HCT116 (cell line): Measurements from ENCODE around the gene MRPL50. TPM values are rescaled to one million over a fixed set of nuclear protein-coding genes. Genes with fewer than 3 reads are reported as not detected.

Experiments
- ATAC-seq: fragments of 200-7000 bp; cut with Tn5 transposase; 2 replicates; pipeline ENCODE4 v1.9.1; 2020; ENCODE audit warnings: mild to moderate bottlenecking, moderate library complexity
- BruUV-seq: library from RNA; stranded (reverse); fragments of 400-500 nt; replicated peaks from 2 replicates; lab custom pipeline; 2021; lab: Mats Ljungman, UMichigan
- CTCF ChIA-PET: fragments of 300-600 bp; sonication (Branson Sonifier 250); formaldehyde crosslinking; loops from one replicate; lab custom pipeline; 2021; ENCODE audit warnings: antibody characterized with exemption; lab: Charles Lee
- POLR2A ChIA-PET: fragments of 300-600, 350-600 bp; sonication (Branson Sonifier 250); formaldehyde crosslinking; loops from one replicate; lab custom pipeline; 2021; ENCODE audit warnings: antibody characterized with exemption; lab: Charles Lee
- RAD21 ChIA-PET, 2 experiments: fragments of 300-600 bp; sonication (Branson Sonifier 250); formaldehyde crosslinking; loops; one replicate each; lab custom pipeline; 2023; ENCODE audit warnings: low total read pairs in 2 of 2; ENCODE audit not compliant: uncharacterized antibody in 2 of 2, unreplicated experiment in 2 of 2, low non-redundant PET in 1 of 2; lab: Charles Lee
- DNase-seq: peaks from one replicate; pipeline ENCODE4 v3.0.0-alpha.2; 2010; ENCODE audit warnings: low read depth, low spot score
- H2AFZ ChIP-seq: fragments of 200-600 bp; shearing (Covaris generic), sonication (generic); 2 replicates; pipeline ENCODE4 v1.6.1; 2017; ENCODE audit warnings: low read depth, mixed run types, mixed read lengths, antibody characterized with exemption, low read length; ENCODE audit not compliant: poor library complexity, severe bottlenecking
- H3K27ac ChIP-seq: 2 replicates; pipeline ENCODE4 v1.5.1; 2012; ENCODE audit warnings: low read depth, low read length
- H3K27me3 ChIP-seq: fragments of 200-600 bp; sonication (generic); 2 replicates; pipeline ENCODE4 v1.6.1; 2016; ENCODE audit warnings: mixed run types, low read length, mixed read lengths; ENCODE audit not compliant: insufficient read depth
- H3K36me3 ChIP-seq, 2 experiments: fragments of 200-500 bp in 1 of 2; fragments of 200-600 bp in 1 of 2; sonication (Bioruptor generic) in 1 of 2; sonication (generic) in 1 of 2; 2 replicates each; pipeline versions ENCODE4 v1.5.1 to v1.6.1; 2014 to 2016; ENCODE audit warnings: low read length in 2 of 2, inconsistent platforms in 1 of 2, mixed read lengths in 1 of 2, mixed run types in 1 of 2; ENCODE audit not compliant: insufficient read depth in 2 of 2, control insufficient read depth in 1 of 2
- H3K4me1 ChIP-seq, 2 experiments: fragments of 200-600 bp in 1 of 2; sonication (generic) in 1 of 2; 2 replicates each; pipeline versions ENCODE4 v1.5.1 to v1.6.1; 2012 to 2017; ENCODE audit warnings: low read length in 2 of 2, inconsistent platforms in 1 of 2, mild to moderate bottlenecking in 1 of 2, mixed read lengths in 1 of 2, mixed run types in 1 of 2, moderate library complexity in 1 of 2; ENCODE audit not compliant: insufficient read depth in 2 of 2, control insufficient read depth in 1 of 2
- H3K4me2 ChIP-seq: fragments of 200-600 bp; sonication (generic); 2 replicates; pipeline ENCODE4 v1.6.1; 2017; ENCODE audit warnings: mixed run types, low read length, mixed read lengths
- H3K4me3 ChIP-seq, 2 experiments: fragments of 200-600 bp in 1 of 2; sonication (generic) in 1 of 2; replicated peaks in 1 of 2; 2 replicates each; pipeline ENCODE4 v1.5.1; 2011 to 2016; ENCODE audit warnings: low read length in 2 of 2, control low read depth in 1 of 2, low read depth in 1 of 2, mild to moderate bottlenecking in 1 of 2, mixed read lengths in 1 of 2, mixed run types in 1 of 2
- H3K79me2 ChIP-seq: fragments of 200-600 bp; sonication (generic); 2 replicates; pipeline ENCODE4 v1.6.1; 2017; ENCODE audit warnings: mild to moderate bottlenecking, mixed run types, low read length, moderate library complexity, mixed read lengths; ENCODE audit not compliant: insufficient read depth
- H3K9ac ChIP-seq: fragments of 200-600 bp; sonication (generic); 2 replicates; pipeline ENCODE4 v1.6.1; 2016; ENCODE audit warnings: low read length, mixed read lengths
- H3K9me2 ChIP-seq: fragments of 200-600 bp; sonication (generic), shearing (Covaris generic); 2 replicates; pipeline ENCODE4 v1.6.1; 2017; ENCODE audit warnings: mixed run types, mild to moderate bottlenecking, moderate library complexity; ENCODE audit not compliant: insufficient read depth
- H3K9me3 ChIP-seq, 2 experiments: fragments of 200-500 bp in 1 of 2; fragments of 200-600 bp in 1 of 2; sonication (Bioruptor generic) in 1 of 2; sonication (generic) in 1 of 2; 2 replicates each; pipeline ENCODE4 v1.6.1; 2014 to 2017; ENCODE audit warnings: low read length in 2 of 2, mixed read lengths in 2 of 2, inconsistent platforms in 1 of 2, low read depth in 1 of 2, mild to moderate bottlenecking in 1 of 2, mixed run types in 1 of 2, moderate library complexity in 1 of 2; ENCODE audit not compliant: control insufficient read depth in 1 of 2, insufficient read depth in 1 of 2
- H4K20me1 ChIP-seq: fragments of 200-600 bp; sonication (generic), shearing (Covaris generic); 2 replicates; pipeline ENCODE4 v1.6.1; 2017; ENCODE audit warnings: mixed run types, mild to moderate bottlenecking, moderate library complexity; ENCODE audit not compliant: insufficient read depth
- CBX3 ChIP-seq: IDR thresholded peaks from 2 replicates; pipeline ENCODE4 v1.6.1; 2012; ENCODE audit warnings: low read depth
- CTCF ChIP-seq, 3 experiments: fragments of 200-600 bp in 1 of 3; sonication (generic) in 1 of 3; IDR thresholded peaks in 2 of 3; conservative IDR thresholded peaks in 1 of 3; 2 replicates each; pipeline ENCODE4 v1.5.1; 2012 to 2017; ENCODE audit warnings: low read depth in 2 of 3, low read length in 2 of 3, antibody characterized with exemption in 1 of 3, borderline replicate concordance in 1 of 3, control low read depth in 1 of 3, mild to moderate bottlenecking in 1 of 3, mixed read lengths in 1 of 3, mixed run types in 1 of 3, moderate library complexity in 1 of 3; ENCODE audit not compliant: insufficient read depth in 1 of 3
- EGR1 ChIP-seq: IDR thresholded peaks from 2 replicates; pipeline ENCODE4 v1.6.1; 2012; ENCODE audit warnings: low read depth
- ELF1 ChIP-seq: IDR thresholded peaks from 2 replicates; pipeline ENCODE4 v1.6.1; 2012; ENCODE audit warnings: low read depth, borderline replicate concordance
- EZH2 ChIP-seq: fragments of 200-600 bp; sonication (generic); IDR thresholded peaks from 2 replicates; pipeline ENCODE4 v1.6.1; 2017; ENCODE audit warnings: antibody characterized with exemption, mixed run types
- EZH2phosphoT487 ChIP-seq: fragments of 200-600 bp; IDR thresholded peaks from 2 replicates; pipeline ENCODE4 v1.6.1; 2018; ENCODE audit warnings: antibody characterized with exemption, borderline replicate concordance
- JUND ChIP-seq: IDR thresholded peaks from 2 replicates; pipeline ENCODE4 v1.6.1; 2012
- POLR2A ChIP-seq: IDR thresholded peaks from 2 replicates; pipeline ENCODE4 v1.7.0; 2011; ENCODE audit warnings: borderline replicate concordance; ENCODE audit not compliant: insufficient read depth, insufficient read length; ENCODE audit errors: extremely low read depth
- POLR2AphosphoS5 ChIP-seq: IDR thresholded peaks from 2 replicates; pipeline ENCODE4 v1.6.1; 2011; ENCODE audit warnings: mild to moderate bottlenecking, low read depth, low read length, moderate library complexity
- RAD21 ChIP-seq: IDR thresholded peaks from 2 replicates; pipeline ENCODE4 v1.6.1; 2012; ENCODE audit warnings: low read depth, mild to moderate bottlenecking
- SIN3A ChIP-seq: IDR thresholded peaks from 2 replicates; pipeline ENCODE4 v1.6.1; 2012; ENCODE audit warnings: low read depth
- SP1 ChIP-seq: IDR thresholded peaks from 2 replicates; pipeline ENCODE4 v1.6.1; 2012; ENCODE audit warnings: low read depth
- SRF ChIP-seq: IDR thresholded peaks from 2 replicates; pipeline ENCODE4 v1.6.1; 2012; ENCODE audit warnings: low read depth
- TCF7L2 ChIP-seq: IDR thresholded peaks from 2 replicates; pipeline ENCODE4 v1.7.0; 2011; ENCODE audit warnings: borderline replicate concordance, inconsistent platforms; ENCODE audit not compliant: insufficient read depth, insufficient read length; ENCODE audit errors: extremely low read depth
- YY1 ChIP-seq: IDR thresholded peaks from 2 replicates; pipeline ENCODE4 v1.6.1; 2011; ENCODE audit warnings: low read length, low read depth, moderate library complexity, mild to moderate bottlenecking; ENCODE audit not compliant: insufficient replicate concordance; ENCODE audit errors: extremely low read depth
- ZNF274 ChIP-seq: fragments of 200-500 bp; sonication (Bioruptor generic); IDR thresholded peaks from 2 replicates; pipeline ENCODE4 v1.6.1; 2014; ENCODE audit warnings: mild to moderate bottlenecking, low read depth, low read length, inconsistent platforms
- intact Hi-C: fragments of 100-400 bp; cut with micrococcal nuclease; formaldehyde crosslinking; loops from 2 replicates; pipeline ENCODE4 v1.10.0; 2022
- total RNA-seq: library from RNA; stranded (reverse); gene quantifications from one replicate; pipeline ENCODE4 v1.2.1, GENCODE V29; 2021; ENCODE audit not compliant: unreplicated experiment
- TF ChIP-seq, protein P1 (sequence below): IDR thresholded peaks from 2 replicates; pipeline ENCODE4 v1.6.1; 2012; ENCODE audit warnings: low read depth
- TF ChIP-seq, protein P2 (sequence below): IDR thresholded peaks from 2 replicates; pipeline ENCODE4 v1.6.1; 2012

MRPL50 gene
- total RNA-seq, 1 experiment from 2014 or later, result 14.6 TPM

GRCh38 chr9:101342595-101342994, 55.8 kb downstream of the MRPL50 start:
- DNase-seq, result no peak
- H3K4me2 ChIP-seq, result no peak overlapping the region

More at GRCh38 chr9:101342595-101342994, 55.8 kb downstream of the MRPL50 start:
- H3K4me3 ChIP-seq, result no peak overlapping the region
- no peak overlapping the region for H3K9ac ChIP-seq
- H3K9me3 ChIP-seq, result no peaks in the 10 kb centered on the region
- TF ChIP-seq TCF7L2 (no peak), POLR2A (no peak), SRF (no peak), EZH2 (no peak), YY1 (no peak), POLR2AphosphoS5 (no peak), RAD21 (no peak), ELF1 (no peak), EZH2phosphoT487 (no peak), SIN3A (no peak), ZNF274 (no peak), JUND (no peak), CBX3 (no peak), SP1 (no peak), CTCF (IDR thresholded peaks at IDR 0.05 in 2 of 3, conservative IDR thresholded peaks at IDR 0.05 in 1 of 3; ENCODE audit: borderline replicate concordance in 1 of 3, insufficient read depth in 1 of 3, low read depth in 2 of 3, low read length in 2 of 3) (no peak), EGR1 (no peak)
- TF ChIP-seq, protein P1, sequence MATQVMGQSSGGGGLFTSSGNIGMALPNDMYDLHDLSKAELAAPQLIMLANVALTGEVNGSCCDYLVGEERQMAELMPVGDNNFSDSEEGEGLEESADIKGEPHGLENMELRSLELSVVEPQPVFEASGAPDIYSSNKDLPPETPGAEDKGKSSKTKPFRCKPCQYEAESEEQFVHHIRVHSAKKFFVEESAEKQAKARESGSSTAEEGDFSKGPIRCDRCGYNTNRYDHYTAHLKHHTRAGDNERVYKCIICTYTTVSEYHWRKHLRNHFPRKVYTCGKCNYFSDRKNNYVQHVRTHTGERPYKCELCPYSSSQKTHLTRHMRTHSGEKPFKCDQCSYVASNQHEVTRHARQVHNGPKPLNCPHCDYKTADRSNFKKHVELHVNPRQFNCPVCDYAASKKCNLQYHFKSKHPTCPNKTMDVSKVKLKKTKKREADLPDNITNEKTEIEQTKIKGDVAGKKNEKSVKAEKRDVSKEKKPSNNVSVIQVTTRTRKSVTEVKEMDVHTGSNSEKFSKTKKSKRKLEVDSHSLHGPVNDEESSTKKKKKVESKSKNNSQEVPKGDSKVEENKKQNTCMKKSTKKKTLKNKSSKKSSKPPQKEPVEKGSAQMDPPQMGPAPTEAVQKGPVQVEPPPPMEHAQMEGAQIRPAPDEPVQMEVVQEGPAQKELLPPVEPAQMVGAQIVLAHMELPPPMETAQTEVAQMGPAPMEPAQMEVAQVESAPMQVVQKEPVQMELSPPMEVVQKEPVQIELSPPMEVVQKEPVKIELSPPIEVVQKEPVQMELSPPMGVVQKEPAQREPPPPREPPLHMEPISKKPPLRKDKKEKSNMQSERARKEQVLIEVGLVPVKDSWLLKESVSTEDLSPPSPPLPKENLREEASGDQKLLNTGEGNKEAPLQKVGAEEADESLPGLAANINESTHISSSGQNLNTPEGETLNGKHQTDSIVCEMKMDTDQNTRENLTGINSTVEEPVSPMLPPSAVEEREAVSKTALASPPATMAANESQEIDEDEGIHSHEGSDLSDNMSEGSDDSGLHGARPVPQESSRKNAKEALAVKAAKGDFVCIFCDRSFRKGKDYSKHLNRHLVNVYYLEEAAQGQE, result no peak
- TF ChIP-seq, protein P2, sequence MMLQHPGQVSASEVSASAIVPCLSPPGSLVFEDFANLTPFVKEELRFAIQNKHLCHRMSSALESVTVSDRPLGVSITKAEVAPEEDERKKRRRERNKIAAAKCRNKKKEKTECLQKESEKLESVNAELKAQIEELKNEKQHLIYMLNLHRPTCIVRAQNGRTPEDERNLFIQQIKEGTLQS, result no peak
- H3K27me3 ChIP-seq, result peaks cover 13% of the 10 kb centered on the region; the same call in 1 of the 2 replicates
- no peaks in the 10 kb centered on the region for H3K79me2 ChIP-seq
- ChIA-PET CTCF (interaction anchor here (1.2 kb wide), 1 partner anchor 8 kb away, joined by 3 read pairs; no protein-coding TSS in a partner anchor), RAD21 (no interaction called here), POLR2A (no interaction called here)
- no peaks in the 10 kb centered on the region for H3K36me3 ChIP-seq
- no peaks in the 10 kb centered on the region; the same call in 1 of the 2 replicates for H3K9me2 ChIP-seq
- intact Hi-C loops, result no loop called here
- H4K20me1 ChIP-seq, result no peaks in the 10 kb centered on the region
- no peak overlapping the region for H3K27ac ChIP-seq
- ATAC-seq, result no peak
- no peak overlapping the region for H2AFZ ChIP-seq
- H3K4me1 ChIP-seq, result no peaks in the 10 kb centered on the region
- BruUV-seq, result no TSS peak
